ENCODE data around the gene SRRM3.

The SRRM3 gene

DNA sequence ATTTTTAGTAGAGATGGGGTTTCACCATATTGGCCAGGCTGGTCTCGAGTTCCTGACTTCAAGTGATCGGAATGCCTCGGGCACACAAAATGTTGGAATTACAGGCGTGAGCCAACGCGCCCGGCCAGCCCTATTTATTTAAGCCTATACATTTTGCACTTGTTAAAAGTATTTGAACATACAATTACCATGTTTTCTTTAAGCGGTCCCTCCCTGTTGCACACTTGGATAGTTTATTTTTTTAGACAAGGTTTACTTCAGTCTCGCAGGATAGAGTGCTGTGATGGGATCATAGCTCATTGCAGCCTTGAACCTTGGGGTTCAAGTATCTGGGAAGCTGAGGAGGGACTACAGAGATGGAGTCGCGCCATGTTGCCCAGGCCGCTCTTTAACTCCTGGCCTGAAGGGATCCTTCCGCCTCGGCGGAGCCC, 35.7 kb upstream of the SRRM3 start:
- TF ChIP-seq TAF1 (IDR thresholded peaks at IDR 0.05; ENCODE audit: borderline replicate concordance, insufficient read depth, low read length) = no peak
- no peak for TF ChIP-seq FOXP2 (optimal IDR thresholded peaks at IDR 0.05; ENCODE audit: borderline replicate concordance, extremely low read depth, extremely low read length, insufficient read depth)
- TF ChIP-seq, protein P1, sequence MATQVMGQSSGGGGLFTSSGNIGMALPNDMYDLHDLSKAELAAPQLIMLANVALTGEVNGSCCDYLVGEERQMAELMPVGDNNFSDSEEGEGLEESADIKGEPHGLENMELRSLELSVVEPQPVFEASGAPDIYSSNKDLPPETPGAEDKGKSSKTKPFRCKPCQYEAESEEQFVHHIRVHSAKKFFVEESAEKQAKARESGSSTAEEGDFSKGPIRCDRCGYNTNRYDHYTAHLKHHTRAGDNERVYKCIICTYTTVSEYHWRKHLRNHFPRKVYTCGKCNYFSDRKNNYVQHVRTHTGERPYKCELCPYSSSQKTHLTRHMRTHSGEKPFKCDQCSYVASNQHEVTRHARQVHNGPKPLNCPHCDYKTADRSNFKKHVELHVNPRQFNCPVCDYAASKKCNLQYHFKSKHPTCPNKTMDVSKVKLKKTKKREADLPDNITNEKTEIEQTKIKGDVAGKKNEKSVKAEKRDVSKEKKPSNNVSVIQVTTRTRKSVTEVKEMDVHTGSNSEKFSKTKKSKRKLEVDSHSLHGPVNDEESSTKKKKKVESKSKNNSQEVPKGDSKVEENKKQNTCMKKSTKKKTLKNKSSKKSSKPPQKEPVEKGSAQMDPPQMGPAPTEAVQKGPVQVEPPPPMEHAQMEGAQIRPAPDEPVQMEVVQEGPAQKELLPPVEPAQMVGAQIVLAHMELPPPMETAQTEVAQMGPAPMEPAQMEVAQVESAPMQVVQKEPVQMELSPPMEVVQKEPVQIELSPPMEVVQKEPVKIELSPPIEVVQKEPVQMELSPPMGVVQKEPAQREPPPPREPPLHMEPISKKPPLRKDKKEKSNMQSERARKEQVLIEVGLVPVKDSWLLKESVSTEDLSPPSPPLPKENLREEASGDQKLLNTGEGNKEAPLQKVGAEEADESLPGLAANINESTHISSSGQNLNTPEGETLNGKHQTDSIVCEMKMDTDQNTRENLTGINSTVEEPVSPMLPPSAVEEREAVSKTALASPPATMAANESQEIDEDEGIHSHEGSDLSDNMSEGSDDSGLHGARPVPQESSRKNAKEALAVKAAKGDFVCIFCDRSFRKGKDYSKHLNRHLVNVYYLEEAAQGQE (IDR thresholded peaks at IDR 0.05; ENCODE audit: insufficient read depth in 1 of 2, low read depth in 2 of 2, low read length in 2 of 2) = no peak
- no peak for TF ChIP-seq SIN3A (IDR thresholded peaks at IDR 0.05; ENCODE audit: borderline replicate concordance, insufficient read depth, low read length)
- no peak for TF ChIP-seq POLR2AphosphoS5 (IDR thresholded peaks at IDR 0.05; ENCODE audit: low read depth, low read length)

DNA sequence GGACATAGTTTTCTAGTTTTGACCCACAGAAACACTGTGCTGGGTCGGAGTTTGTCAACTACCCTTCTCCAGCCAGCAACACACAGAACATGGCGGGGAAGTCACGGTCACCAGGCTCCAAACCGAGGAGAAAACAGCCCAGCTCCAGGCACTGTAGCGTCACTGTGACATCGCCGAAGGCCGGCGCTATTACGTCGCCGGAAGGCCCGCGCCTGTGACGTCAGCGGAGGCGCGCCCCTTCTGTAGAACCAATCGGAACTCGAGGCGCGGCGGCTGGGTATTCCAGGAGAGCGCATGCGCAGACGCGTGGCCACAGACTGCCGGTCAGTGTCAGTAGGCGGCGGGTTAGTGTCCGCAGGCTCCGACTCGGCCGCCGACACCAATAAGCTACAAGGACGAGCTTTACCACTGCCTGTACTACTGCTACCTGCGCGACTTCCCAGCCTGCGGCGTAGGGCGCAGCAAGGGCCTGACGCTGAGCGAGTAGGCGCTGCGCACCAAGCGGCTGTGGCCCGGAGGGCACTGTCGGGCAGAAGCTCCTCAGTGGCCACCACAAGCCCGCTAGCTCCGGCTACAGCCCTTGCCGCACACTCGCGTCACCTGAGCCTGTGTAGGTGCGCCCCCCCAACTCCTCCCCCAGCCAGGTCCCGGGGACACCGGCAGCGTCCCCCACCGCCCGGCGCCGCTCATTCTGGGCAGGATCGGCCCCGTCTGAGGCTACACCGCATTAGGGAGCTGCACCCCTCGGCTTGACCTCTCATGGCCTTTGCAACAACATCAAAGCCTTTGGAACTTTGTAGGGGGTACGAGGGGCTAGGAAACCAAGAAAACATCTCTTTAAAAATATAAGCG, 35.1 kb upstream of the SRRM3 start:
- TF ChIP-seq POLR2AphosphoS5 (IDR thresholded peaks at IDR 0.05; ENCODE audit: low read depth, low read length) (peak; percentile 87), TAF1 (IDR thresholded peaks at IDR 0.05; ENCODE audit: borderline replicate concordance, insufficient read depth, low read length) (no peak; the same call in 1 of the 2 replicates), SIN3A (IDR thresholded peaks at IDR 0.05; ENCODE audit: borderline replicate concordance, insufficient read depth, low read length) (no peak), FOXP2 (optimal IDR thresholded peaks at IDR 0.05; ENCODE audit: borderline replicate concordance, extremely low read depth, extremely low read length, insufficient read depth) (no peak)
- TF ChIP-seq, protein P1 (IDR thresholded peaks at IDR 0.05; ENCODE audit: insufficient read depth in 1 of 2, low read depth in 2 of 2, low read length in 2 of 2) = no peak

DNA sequence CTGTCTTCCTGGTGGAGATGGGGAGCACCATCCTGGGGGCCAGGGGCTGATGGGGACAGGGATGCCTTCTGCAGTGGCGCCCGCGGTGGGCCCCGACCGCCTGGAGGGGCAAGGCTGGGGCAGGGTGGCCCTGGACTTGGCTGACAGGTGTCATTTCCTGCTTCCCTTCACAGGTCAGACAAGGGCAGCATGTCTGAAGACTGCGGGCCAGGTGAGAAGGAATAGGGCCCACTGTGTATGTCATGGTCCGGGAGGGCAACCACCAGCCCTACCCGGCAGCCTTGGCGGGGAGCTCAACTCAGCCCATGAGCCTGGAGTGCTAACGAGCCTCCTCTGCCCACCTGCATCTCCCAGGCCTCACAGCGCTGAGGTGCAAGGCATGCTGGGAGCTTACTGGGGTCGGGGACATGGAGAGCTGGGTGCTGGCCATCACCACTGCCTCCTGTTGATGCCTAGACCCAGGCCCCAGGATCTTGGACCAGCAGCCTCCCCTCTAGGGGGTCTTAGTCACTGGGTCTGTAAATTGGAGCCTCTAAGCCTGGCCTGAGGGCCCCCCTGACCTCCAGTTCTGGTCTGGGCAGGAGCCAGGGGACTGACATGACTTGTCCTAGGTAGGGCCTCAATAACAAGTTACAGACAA, 28.0 kb upstream of the SRRM3 start:
- TF ChIP-seq TAF1 (IDR thresholded peaks at IDR 0.05; ENCODE audit: borderline replicate concordance, insufficient read depth, low read length) = no peak
- TF ChIP-seq POLR2AphosphoS5 (IDR thresholded peaks at IDR 0.05; ENCODE audit: low read depth, low read length) = no peak
- no peak for TF ChIP-seq SIN3A (IDR thresholded peaks at IDR 0.05; ENCODE audit: borderline replicate concordance, insufficient read depth, low read length)
- TF ChIP-seq, protein P1 (IDR thresholded peaks at IDR 0.05; ENCODE audit: insufficient read depth in 1 of 2, low read depth in 2 of 2, low read length in 2 of 2) = no peak
- no peak for TF ChIP-seq FOXP2 (optimal IDR thresholded peaks at IDR 0.05; ENCODE audit: borderline replicate concordance, extremely low read depth, extremely low read length, insufficient read depth)

DNA sequence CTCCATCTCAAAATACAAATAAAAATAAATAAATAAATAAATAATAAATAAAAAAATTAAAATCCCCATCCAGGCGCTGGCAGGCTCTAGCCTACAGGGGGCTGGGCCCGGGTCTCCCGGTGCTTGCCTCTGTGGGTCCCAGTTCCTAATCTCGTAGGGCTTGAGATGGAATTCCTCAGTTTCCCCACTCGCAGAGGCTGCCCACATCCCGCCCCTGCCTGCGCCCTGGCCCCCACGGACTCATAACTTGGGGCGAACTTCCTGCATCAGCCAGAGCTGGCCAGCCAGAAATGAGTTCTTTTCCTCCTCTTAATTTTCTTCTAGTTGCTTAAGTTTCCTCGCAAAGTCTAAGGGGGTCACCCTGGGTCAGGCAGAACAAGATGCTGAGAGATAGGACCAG, 22.0 kb upstream of the SRRM3 start:
- TF ChIP-seq POLR2AphosphoS5 (IDR thresholded peaks at IDR 0.05; ENCODE audit: low read depth, low read length) (no peak), SIN3A (IDR thresholded peaks at IDR 0.05; ENCODE audit: borderline replicate concordance, insufficient read depth, low read length) (no peak), FOXP2 (optimal IDR thresholded peaks at IDR 0.05; ENCODE audit: borderline replicate concordance, extremely low read depth, extremely low read length, insufficient read depth) (no peak), TAF1 (IDR thresholded peaks at IDR 0.05; ENCODE audit: borderline replicate concordance, insufficient read depth, low read length) (no peak)

DNA sequence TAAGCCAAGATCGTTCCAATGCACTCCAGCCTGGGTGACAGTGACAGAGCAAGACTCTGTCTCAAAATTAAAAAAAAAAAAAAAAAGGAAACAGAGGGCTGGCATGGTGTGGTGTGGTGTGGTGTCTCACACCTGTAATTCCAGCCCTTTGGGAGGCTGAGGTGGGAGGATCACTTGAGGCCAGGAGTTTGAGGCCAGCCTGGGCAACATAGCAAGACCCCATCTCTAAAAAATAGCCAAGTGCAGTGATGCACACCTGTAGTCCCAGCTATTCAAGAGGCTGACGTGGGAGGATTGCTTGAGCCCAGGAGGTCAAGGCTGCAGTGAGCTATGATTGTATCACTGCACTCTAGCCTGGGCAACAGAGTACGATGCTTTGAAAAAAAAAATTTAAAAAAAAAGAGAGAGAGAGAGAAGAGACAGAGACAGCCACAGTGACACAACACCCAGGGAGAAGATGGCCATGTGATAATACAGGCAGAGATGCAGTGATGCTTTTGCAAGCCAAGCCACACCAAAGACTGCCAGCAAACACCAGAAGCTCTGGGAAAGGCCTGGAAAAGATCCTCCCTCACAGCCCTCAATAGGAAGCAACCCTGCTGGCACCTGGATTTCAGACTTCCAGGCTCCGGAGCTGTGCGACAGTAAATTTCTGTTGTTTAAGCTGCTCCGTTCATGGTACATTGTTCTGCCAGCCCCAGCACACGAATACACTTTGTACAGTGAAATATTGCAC, 19.3 kb upstream of the SRRM3 start:
- TF ChIP-seq TAF1 (IDR thresholded peaks at IDR 0.05; ENCODE audit: borderline replicate concordance, insufficient read depth, low read length) (no peak), FOXP2 (optimal IDR thresholded peaks at IDR 0.05; ENCODE audit: borderline replicate concordance, extremely low read depth, extremely low read length, insufficient read depth) (no peak), SIN3A (IDR thresholded peaks at IDR 0.05; ENCODE audit: borderline replicate concordance, insufficient read depth, low read length) (no peak), POLR2AphosphoS5 (IDR thresholded peaks at IDR 0.05; ENCODE audit: low read depth, low read length) (no peak)
- TF ChIP-seq, protein P1 (IDR thresholded peaks at IDR 0.05; ENCODE audit: insufficient read depth in 1 of 2, low read depth in 2 of 2, low read length in 2 of 2) = no peak
